Activated CD8-positive, alpha-beta memory T cell treated with anti-CD3 and anti-CD28 coated beads, Interleukin-2, amount 50 U/mL, for 1 hour (primary cell): ENCODE measurements around the gene WDR38.

Experiments
- DNase-seq: peaks from one replicate; pipeline ENCODE4 v3.0.0-alpha.2; 2020; ENCODE audit errors: extremely low read depth

Gene WDR38, protein sequence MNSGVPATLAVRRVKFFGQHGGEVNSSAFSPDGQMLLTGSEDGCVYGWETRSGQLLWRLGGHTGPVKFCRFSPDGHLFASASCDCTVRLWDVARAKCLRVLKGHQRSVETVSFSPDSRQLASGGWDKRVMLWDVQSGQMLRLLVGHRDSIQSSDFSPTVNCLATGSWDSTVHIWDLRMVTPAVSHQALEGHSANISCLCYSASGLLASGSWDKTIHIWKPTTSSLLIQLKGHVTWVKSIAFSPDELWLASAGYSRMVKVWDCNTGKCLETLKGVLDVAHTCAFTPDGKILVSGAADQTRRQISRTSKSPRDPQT

DNA sequence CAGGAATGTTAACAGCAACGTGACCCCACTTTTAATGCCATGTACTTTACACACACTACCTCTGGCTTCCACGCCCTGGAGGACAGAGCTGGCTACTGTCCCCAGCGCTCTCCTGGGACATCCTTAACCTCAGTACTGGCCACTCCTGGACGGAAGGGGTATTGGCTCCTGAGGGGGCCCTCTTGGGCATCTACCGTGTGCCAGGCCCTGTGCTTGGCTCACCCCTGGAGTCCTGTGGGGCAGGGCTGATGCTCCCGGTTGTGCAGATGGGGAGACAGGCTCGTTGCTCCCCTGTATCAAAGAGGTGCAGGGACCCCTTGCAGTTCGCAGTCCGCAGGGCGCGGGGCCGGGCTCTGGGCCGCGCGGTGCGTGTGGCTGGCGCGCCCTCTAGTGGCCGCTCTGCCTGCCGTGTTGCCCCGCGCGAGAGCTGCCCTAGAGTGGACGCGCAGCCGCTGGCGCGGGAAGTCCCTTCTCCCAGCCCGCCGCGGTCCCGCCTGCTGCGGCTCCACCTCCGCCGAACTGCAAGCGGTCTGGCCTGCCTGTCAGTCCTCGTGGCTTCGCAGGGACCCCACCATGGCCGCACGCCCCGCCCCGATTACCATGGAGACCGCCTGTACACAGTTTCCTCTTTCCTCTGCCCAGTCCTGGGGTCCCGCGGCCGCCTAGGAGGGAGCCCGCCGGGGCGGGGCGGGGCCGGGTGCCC, at the start of gene WDR38:
TSS of gene WDR38 (plus strand) at position 632 of the 703 bp plus-strand sequence. CDS start 72 bp downstream, outside the sequence.
- no peak for DNase-seq

DNA sequence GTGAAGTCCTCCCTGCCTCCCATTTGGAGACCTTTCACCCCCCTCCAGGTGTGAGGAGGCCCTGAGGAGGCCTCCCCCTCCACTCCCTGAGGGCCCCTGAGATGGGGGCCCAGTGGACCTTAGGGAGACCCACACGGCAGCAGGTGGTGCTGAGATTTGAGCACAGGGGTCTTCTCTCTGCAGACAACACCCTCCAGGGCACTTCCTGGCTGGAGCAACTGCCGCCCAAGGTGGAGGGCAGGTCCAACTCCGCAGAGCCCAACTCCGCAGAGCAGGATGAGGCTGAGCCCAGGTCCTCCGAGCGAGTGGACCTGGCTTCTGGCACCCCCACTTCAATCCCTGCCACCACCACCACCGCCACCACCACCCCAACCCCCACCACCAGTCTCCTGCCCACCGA, 49.3 kb upstream of the WDR38 start:
- DNase-seq, result no peak

DNA sequence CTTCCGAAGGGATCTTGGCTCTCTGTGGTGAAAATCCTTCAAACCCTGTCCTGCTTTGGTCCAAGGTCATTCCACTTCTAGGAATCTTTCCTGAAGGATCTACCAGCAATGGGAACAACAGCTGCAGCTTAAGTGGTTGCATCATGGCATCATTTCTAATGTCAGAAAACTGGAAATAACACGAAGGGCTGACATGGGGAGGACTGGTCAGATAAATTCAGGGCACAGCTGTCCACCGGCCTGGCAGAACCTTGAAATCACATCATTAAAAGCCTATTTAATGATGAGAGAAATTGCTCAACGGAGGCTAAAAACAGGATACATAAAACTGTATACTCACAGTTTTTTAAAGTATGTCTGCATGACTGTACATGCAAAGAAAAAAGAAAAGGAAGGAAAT, 48.1 kb upstream of the WDR38 start:
- no peak for DNase-seq

DNA sequence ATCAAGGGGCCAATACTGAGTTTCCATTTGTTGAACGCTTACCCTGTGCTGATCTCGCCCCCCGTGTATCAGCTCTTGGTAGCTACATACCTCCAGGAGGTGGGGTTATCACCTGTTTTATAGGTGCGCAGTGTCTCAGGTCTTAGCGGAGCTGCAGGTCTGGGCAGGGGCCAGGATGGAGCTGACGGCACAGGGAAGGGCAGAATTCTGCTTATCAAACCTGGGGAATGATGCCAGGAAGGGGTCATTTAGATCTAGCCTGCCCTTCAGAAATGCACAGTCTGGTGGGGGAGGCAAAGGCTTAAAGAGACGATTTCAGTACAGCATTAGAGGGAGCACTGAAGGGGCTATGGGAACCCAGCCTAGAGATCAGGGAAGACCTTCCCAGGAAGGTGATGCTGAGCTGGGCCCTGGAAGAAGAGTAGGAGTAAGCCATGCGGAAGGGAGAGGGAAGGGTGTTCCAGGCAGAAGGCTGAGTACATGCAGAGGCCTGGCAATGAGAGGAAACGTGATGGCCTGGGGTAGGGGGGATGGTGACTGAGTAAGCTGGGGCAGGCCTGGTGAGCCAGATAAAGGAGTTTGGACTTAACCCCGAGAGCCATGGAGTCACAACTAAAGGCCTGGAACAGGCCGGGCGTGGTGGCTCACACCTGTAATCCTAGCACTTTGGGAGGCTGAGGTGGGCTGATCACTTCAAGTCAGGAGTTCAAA, 44.9 kb upstream of the WDR38 start:
- no peak for DNase-seq

DNA sequence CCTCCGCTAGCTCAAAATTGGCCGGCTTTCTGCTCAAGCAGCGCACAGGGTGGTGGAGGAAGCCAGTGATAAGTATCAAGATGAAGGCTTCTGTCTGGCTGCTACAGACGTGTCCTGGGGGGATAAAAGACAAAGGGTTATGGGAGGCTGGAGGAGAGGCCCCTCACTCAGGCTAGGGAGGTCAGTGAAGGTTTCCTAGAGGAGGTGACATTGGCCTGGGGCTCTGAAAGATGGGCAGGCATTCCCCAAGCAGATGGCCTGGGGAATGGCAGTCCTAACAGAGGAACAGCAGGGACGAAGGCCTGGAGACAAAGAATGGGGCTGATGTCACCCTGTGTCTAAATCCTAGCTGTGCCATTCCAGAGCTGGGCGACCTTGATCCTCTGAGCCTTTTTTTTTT, 44.0 kb upstream of the WDR38 start:
- no peak for DNase-seq

DNA sequence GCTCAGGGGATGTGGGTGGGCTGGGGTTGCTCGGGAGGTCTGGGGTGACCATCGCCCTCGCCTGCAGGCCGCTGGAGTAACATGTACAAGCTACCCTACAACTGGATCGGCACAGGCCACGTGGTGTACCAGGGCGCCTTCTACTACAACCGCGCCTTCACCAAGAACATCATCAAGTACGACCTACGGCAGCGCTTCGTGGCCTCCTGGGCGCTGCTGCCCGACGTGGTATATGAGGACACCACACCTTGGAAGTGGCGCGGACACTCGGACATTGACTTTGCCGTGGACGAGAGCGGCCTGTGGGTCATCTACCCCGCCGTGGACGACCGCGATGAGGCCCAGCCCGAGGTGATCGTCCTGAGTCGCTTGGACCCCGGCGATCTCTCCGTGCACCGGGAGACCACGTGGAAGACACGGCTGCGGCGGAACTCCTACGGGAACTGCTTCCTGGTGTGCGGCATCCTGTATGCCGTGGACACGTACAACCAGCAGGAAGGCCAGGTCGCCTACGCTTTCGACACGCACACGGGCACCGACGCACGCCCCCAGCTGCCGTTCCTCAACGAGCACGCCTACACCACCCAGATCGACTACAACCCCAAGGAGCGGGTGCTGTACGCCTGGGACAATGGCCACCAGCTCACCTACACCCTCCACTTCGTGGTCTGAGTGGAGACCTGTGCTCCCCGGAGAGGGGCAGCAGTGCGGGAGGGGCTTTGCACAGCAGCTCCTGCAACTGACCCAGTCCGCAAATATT, 43.3 kb upstream of the WDR38 start:
- DNase-seq, result no peak

DNA sequence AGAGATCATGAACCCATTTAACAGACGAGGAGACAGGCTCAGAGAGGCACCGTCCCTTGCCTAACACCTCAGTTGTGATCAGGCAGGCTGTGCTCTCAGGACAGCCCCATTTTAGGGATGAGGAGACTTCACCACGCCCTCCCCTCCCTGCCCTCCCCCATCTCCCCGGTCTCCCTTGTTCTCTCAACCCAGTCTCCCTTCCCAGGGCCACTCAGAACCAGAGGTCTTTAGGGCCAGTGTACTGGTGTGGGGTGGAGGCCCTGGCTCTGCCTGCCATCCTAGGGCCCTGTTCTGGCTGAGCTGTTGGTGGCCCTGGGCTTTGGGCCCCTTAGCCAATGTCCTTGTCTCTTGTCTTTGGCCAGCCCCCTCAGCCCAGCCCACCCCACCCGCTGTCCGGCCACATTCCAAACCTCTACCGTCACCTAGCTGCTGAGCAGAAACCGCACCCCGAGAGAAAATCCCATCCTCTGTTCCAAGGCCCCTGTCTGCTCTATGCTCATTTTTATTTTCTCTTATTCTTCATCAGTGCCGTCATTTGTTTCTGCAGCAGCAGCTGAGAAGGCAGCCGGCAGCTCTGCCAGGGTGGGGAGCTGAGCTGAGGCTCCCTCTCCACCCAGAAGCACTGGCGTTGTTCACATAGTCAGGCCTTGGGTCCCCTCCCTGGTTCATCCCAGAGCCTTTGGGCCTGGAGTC, 42.5 kb upstream of the WDR38 start:
- DNase-seq, result no peak

DNA sequence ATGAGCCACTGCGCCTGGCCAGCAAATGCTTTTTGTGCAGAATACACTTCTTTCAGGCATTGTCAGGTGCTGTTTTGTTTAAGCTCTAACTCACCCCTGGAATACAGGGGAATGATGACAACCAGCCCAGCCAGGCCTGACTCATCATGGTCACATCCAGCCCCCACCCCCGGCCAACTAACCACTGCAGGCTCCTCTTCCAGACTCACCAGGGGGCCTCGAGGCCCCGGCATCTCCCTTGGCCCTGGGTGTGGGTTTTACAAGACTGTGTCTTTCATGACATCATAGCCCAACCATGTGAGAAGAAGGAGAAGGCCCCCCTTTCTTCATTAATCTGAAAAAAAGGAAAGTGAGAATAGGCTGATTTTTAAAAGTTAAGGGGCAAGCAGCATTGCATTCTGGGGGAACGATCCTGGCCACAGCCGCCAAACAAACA, 40.8 kb upstream of the WDR38 start:
- DNase-seq, result no peak

DNA sequence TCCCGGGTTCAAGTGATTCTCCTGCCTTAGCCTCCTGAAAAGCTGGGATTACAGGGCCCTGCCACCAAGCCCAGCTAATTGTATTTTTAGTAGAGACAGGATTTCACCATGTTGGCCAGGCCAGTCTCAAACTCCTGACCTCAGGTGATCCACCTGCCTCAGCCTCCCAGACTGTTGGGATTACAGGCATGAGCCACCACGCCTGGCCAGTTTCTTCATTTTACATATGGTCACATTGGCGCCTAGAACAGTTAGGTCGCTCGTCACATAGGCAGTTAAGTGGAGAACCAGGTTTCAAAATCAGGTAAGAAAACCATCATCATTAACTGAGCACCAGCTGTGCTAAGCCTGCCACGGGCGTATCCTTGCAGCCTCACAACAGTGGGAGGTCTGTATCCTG, 40.2 kb upstream of the WDR38 start:
- DNase-seq, result no peak

DNA sequence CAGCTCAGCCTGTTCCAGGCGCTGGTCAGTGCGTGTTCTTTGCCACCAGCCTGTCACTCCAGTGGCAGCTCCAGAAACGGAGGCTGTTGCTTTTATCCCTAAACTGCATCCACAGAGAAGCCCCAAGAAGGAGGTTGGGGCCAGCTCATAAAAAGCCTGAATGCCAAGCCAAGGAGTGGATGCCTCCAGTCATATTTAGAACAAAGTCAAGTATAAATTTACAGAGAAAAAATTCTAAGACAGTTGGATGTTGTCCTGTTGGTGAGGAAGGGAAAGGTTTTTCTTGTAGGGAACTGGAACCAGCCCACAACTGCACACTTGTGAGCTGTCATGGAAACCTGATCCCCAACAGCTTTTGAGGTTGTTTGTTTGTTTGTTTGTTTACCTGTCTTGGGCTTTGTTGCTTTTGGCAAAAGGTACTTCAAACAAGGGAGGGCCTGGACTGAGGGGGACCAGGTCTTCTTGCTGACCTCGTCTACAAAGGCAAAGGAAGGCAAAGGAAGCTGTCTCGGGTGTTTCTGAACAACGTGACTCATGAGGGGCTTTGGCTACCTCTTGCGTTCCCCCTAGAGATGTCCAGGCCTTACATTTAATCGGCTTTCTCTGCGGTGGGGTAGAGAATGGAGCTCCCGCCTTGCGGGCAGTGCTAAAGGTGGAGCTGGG, 39.6 kb upstream of the WDR38 start:
- no peak for DNase-seq

DNA sequence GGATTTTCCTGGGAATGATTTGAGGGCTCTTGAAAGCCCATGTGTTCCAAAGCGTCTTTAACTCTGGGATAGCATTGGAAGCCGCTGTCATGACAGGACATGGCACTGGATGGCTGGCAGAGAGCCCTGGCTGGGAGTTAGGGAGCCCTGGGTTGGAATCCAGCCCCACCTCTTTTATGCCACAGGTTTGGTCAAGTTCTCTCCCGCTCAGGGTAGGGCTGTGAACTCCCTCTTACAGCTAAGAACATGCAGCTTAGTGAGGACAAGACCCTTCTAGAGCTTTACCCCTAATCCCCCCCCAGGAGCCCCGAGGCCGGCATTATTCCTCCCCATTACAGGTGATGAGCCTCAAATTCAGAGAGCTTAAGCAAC, 39.1 kb upstream of the WDR38 start:
- no peak for DNase-seq

DNA sequence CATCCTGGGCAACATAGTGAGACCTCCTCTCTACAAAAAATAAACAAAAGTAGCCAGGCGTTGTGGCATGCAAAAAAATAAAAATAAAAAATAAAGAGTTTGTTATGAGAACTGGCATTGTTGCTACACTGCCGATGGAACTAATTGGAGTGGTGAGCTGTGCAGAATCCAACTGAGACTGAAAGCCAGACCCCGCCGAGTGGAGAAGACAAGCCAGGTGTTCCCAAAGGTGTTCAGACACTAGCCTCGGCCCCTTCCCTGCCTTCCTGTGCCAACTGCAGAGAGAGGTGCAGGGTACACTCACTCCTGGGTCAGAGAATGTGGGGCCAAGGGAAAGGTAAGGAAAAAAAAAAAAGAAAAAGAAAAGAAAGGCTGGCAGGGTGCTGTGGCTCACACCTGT, 37.7 kb upstream of the WDR38 start:
- DNase-seq, result no peak

DNA sequence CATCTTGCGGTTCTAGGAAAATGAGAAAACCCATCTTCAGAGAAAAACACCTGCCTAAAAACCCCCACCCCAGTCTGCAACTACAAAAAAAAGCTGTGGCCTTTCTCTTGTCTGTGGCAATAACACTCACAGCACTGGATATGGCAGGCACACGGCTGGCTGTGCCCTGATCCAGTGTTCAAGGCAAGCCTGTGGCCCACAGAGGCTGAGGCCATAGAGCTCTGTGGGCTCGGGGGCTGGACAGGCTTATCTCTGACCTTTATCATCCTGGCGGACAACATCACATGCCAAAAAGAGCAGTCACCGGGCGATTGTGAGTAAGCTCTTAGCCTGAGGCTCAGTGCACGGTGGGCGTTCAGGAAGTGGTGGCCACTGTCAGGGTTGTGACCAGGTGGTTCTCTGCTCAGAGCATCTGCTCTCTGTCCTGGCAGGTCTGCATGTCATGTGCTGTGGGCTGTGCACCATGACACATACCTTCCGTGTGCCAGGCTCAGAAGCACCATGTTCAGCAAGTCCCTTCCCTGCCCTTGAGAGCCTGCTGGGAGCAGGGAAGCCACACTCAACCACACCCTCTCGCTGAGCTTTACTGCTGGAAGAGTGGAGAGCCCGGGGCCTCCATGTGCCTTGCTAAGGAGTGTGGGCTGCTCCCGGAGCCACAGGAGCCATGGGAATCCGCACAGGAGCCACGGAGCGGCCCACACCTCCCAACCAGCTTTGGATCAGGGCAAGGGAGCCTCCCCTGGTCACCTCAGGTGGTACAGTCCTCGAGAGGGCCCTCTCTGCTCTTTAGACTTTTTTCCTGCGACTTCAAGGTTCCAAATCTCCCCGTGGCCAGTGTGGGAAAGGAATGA, 34.6 kb upstream of the WDR38 start:
- DNase-seq, result no peak

DNA sequence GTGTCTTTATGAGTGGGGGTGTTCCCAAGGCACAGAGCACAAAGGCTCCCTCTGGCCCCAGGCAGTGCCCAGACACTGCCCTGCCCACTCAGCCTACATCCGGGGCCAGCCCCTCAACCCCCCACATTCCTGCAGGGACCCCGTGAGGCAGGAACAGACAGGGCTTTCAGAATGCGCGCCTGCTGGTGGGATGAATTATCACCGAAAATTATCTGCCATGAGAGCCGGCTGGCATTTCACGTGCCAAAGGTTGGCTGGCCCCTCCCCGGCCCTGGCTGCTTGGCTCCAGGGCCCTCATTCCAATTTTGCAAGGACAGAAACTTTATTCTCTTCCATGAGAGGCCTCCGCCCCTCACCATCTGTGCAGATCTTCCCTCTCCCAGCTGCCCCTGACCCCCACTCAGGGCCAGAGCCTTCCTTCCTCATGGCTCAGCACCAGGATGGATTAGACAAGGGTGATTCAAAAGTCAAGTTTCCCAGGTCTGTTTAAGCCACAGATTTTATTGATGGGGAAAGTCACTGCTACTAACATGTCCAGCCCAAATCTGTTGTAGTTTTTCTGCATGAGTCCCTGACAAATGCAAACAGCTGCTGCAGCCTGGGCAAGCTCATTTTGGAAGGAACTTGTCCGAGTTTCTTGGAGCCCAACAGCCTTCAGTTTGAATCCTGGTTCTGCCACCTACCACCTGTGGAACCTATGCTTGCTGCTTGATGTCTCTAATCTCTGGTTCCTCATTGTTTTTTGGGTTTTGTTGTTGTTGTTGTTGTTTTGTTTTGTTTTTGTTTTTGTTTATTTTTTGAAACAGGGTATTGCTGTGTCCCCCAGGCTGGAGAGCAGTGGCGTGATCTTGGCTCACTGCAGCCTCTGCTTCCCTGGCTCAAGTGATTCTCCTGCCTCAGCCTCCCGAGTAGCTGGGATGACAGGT, 32.3 kb upstream of the WDR38 start:
- DNase-seq, result no peak

DNA sequence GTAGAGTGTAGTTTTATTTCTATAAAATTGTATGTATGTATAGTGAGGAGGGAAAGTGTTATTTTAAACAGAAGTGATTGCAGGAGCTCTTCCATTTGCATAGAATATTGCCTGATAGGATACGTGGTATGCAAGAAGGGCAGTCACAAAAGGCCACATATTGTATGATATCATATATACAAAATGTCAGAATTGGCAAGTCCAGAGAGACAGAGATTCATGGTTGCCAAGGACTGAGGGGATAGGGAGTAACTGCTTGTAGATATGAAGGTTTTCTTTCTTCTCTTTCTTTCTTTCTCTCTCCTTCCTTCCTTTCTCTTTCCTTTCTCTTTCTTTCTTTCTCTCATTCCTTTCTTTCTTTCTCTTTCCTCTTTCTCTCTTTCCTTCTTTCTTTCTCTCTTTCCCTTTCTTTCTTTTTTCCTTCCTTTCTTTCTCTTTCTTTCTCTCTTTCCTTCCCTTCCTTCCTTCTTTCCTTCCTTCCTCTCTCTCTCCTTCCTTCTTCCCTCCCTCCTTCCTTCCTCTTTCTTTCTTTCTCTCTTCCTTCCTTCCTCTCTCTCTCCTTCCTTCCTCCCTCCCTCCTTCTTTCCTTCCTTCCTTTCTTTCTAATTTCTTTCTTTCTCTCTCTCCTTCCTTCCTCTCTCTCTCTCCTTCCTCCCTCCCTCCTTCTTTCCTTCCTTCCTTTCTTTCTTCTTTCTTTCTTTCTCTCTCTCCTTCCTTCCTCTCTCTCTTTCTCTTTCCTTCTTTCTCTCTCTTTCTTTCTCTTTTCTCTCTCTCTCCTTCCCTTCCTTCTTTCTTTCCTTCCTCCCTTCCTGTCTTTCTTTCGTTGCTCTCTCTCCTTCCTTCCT, 24.5 kb upstream of the WDR38 start:
- DNase-seq, result no peak

DNA sequence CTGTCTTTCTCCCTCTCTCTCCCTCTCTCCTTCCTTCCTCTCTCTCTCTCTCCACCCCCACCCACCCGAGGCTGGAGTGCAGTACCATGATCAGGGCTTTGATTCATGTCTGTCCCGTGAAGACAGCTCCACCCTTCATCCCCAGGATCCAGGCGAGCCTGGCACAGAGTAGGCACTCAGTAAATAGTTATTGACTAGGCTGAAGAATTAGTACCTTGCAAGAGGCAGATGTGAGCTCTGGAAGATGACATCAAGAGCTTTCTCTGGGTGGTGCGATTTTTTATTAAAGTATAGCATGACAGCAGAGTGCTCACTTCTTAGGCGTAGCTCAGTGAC, 24.0 kb upstream of the WDR38 start:
- DNase-seq, result no peak

DNA sequence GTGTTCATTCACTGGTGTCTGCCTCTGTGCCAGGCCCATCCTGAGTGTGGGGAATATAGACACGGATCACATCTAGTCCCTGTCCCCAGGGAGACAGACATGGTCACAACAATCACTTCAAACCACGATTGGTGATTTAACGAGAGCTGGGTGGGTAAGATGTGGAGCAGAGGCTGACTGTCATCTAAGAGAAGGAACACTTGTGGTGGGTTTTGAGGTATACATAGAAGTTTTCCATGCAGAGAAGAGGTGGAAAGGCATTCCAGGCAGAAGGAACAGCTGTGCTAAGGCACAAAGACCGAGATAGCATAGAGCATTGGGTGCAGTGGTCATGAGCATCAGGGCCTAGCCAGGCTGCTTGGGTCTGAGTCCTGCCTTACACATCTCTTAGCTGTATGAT, 22.7 kb upstream of the WDR38 start:
- DNase-seq, result no peak
